Coronary artery (tissue), 2 donors: Measurements from ENCODE around the gene GYPB.
"Not testable (repeated sequence)": the region's sequence is repeated elsewhere in the genome, so short reads cannot be mapped to it uniquely, and the experiment has no call there.

Source experiments
- DNase-seq: peaks from one replicate; pipeline ENCODE4 v3.0.0-alpha.2; 2017; ENCODE audit warnings: low spot score
- H3K27ac ChIP-seq, 2 donors: fragments of 200-600 bp; sonication (generic); one replicate each; pipeline ENCODE4 v1.5.1; 2016 to 2019
- H3K4me3 ChIP-seq: fragments of 200-600 bp; sonication (generic); 2 replicates; pipeline ENCODE4 v1.5.1; 2016; ENCODE audit warnings: mild to moderate bottlenecking, moderate library complexity
- TF ChIP-seq, protein P1 (sequence below): fragments of 200-600 bp; sonication (generic); IDR thresholded peaks from one replicate; pipeline ENCODE4 v1.5.1; 2019; ENCODE audit warnings: antibody characterized with exemption

The GYPB gene

DNA sequence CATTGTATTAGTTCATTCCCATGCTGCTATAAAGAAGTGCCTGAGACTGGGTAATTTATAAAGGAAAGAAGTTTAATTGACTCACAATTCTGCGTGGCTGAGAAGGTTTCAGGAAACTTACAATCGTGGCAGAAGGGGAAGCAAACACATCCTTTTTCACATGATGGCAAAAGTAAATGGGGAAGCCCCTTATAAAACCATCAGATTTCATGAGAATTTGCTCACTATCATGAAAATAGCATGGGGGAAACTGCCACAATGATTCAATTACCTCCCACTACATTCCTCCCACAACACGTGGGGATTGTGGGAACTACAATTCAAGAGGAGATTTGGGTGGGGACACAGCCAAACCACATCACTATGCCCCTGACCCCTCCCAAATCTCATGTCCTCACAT lies 28.5 kb downstream of the GYPB start:
- H3K4me3 ChIP-seq, H3K27ac ChIP-seq, DNase-seq: not testable (repeated sequence)

DNA sequence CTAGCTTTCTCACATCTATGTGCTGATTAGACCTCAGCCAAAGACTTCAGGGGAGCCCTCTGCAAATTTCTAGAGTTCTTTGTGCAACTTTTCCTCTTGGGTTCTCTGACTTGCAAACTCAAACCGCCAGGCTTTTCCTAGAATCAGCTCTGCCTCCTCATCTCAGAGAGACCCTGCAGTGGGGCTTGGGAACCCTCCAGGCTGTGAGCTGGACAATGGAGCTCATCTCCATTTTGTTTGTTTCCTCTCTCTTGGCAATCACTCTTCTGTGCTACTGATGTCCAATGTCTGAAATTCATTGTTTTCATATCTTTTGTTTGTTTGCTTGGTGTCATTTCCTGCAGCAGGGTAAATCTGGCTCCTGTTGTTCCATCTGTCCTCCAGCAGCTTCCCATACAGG lies 33.0 kb downstream of the GYPB start:
- DNase-seq = no peak
- TF ChIP-seq, protein P1, sequence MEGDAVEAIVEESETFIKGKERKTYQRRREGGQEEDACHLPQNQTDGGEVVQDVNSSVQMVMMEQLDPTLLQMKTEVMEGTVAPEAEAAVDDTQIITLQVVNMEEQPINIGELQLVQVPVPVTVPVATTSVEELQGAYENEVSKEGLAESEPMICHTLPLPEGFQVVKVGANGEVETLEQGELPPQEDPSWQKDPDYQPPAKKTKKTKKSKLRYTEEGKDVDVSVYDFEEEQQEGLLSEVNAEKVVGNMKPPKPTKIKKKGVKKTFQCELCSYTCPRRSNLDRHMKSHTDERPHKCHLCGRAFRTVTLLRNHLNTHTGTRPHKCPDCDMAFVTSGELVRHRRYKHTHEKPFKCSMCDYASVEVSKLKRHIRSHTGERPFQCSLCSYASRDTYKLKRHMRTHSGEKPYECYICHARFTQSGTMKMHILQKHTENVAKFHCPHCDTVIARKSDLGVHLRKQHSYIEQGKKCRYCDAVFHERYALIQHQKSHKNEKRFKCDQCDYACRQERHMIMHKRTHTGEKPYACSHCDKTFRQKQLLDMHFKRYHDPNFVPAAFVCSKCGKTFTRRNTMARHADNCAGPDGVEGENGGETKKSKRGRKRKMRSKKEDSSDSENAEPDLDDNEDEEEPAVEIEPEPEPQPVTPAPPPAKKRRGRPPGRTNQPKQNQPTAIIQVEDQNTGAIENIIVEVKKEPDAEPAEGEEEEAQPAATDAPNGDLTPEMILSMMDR = no peak
- Histone ChIP-seq H3K4me3 (no peak overlapping the region), H3K27ac (no peak overlapping the region)

DNA sequence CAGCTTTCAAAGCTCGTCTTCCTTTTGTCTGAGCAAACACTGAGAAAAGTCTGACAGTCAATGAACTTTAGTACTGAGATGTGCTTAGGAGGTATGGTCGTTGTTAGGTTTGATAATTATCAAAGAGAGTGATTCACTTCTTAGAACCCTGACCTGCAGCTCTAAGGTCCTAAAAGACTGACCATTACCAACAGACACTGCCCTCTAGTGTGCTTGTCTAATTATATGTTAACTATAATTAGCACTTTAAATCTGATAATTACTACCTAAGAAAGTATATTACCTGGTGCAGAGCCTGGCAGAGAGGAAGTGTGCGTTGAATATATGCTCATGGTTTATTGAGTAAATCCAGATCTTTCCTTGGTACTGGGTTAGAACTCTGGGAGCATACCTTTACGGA lies 38.4 kb downstream of the GYPB start:
- H3K4me3 ChIP-seq, H3K27ac ChIP-seq, DNase-seq: not testable (repeated sequence)

DNA sequence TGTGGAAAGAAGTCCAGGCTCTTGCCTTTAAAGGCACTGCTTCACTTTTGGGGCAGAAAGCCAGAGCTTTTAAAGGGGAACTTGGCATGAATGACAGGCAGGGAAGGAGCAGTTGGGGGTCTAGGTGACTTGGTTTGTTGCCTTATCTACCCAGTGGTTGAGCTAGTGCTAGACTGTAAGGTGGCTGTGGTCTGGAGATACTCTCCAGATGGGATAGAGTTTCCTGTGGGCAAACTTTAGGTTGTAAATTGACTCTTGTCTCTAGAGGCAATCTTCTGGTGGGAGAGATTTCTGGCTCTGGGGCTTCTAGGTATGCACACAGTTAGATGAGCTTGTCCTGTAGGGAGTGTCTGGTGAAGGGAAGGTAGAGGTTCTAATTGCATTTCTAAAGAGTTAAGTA lies 43.7 kb downstream of the GYPB start:
- H3K4me3 ChIP-seq, H3K27ac ChIP-seq, DNase-seq: not testable (repeated sequence)

DNA sequence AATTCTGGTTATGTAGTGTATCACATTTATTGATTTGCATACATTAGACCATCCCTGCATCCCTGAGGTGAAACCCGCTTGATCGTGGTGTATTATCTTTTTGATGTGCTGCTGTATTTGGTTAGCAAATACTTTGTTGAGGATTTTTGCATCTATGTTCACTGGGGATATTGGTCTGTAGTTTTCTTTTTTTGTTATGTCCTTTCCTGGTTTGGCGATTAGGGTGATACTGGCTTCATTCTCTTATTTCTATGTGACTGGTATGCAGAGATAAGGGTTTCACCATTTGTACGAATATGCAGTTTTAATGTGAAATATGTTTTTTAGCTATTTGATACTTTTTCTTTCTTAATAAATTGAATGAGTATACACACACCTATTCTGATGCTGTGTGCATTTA lies 45.2 kb downstream of the GYPB start:
- not testable (repeated sequence) for DNase-seq, H3K27ac ChIP-seq, H3K4me3 ChIP-seq

DNA sequence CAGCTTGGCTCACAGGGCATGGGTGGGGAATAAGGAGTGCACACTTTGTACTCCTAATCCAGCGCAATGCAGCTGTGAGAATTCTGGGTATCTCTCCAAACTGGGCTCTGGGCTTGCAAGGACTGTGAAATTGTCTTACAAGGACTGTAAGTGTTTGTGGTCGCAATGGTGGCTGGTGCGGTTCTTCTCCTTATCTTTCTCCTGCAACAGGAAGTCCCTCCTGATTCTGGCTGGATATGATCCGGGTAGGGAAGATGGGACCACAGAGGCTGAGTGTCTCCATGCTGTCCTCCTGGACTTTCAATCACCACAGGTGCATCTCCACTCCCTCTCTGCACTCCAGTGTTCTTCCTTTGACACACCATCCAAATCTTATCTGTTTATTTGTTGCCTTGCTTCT lies 58.1 kb downstream of the GYPB start:
- no peak for DNase-seq
- Histone ChIP-seq H3K4me3 (no peak overlapping the region), H3K27ac (no peak overlapping the region)
- TF ChIP-seq, protein P1 = no peak

DNA sequence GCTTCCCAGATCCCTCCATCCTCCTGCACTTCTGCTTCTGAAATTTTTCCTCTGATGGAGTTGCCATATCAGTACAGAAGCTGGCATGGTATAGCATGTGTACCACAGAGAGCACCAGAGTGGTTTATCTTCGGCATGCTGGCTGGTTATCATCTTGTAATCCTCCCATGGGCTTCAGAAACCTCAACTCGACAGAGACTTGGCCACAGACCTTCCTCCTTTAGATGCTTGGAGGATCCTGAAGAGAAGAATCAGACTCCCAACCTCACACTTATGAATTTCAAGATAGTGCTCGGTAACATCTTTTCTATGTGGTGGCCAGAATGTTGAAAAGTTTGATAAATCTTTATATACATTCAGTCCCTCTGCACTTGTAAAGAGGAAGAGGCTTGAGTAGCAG lies 63.9 kb downstream of the GYPB start:
- not testable (repeated sequence) for H3K4me3 ChIP-seq, H3K27ac ChIP-seq, DNase-seq

DNA sequence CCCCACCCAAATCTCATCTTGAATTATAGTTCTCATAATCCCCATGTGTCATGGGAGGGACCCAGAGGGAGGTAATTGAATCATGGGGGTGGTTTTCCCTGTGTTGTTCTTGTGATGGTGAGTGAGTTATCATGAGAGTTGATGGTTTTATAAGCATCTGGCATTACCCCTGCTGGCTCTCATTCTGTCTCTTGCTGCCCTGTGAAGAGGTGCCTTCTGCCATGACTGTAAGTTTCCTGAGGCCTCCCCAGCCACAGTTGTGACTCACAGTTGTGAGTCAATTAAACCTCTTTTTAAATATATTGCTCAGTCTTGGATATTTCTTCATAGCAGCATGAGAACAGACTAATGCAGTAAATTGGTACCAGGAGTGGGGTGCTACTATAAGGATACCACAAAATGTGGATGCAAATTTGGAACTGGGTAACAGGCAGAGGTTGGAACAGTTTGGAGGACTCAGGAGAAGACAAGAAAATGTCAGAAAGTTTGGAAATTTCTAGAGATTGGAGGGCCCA lies 67.7 kb downstream of the GYPB start:
- not testable (repeated sequence) for H3K27ac ChIP-seq, H3K4me3 ChIP-seq, DNase-seq

DNA sequence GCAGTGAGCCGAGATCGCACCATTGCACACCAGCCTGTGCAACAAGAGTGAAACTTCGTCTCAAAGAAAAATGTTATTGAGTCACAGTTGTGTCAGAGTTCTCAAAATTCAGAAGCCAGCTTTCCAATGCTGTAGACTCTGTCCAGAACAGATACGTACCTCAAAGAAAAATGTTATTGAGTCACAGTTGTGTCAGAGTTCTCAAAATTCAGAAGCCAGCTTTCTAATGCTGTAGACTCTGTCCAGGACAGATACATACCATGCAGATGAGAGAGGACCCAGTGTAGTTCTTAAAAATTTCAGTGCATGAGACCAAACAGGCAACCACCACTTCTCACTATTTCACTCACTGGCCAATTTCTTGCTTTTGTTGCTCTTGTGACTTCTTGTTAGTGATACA lies 68.2 kb downstream of the GYPB start:
- H3K4me3 ChIP-seq, H3K27ac ChIP-seq, DNase-seq: not testable (repeated sequence)

DNA sequence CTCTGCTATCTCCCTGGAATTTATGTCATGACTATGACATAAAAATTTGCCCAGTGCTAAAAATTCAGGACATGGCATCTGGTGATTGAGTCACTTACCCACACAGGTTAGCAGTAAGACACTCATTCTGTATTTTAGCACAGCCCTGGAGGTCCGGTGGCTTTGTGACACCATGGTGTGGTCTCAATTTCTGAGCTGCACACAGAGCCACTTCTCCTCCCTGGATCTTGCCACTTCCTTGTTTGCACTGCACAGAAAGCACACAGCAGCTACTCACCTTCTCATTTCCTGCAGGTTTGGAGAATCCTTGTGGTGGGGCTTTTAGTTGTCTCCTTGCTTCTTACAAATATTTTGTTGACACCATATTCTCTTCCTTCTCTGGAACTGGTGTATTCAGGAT lies 69.0 kb downstream of the GYPB start:
- H3K4me3 ChIP-seq, H3K27ac ChIP-seq, DNase-seq: not testable (repeated sequence)

DNA sequence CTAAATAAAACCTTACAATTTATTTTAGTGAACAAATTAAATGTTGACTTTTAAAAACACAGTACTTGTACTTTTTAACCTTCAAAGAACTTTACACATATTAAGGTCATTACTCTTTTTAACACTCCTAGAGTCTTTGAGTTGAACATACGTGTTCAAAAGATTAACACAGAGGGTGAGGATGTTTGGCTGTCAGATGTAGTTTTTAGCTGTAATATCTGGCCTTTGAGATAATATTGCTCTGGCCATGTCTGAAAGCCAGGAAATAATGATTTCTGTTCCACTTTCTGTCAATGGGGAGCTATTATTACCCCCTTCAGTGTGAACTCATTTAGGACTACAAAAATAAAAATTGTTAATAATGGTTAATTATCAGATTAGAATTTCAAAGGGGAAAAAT lies 71.7 kb downstream of the GYPB start:
- not testable (repeated sequence) for H3K27ac ChIP-seq, DNase-seq, H3K4me3 ChIP-seq
